Neural cell (in vitro differentiated cells): Measurements from ENCODE around the gene ACE. TPM values are rescaled to one million over a fixed set of nuclear protein-coding genes. Genes with fewer than 3 reads are reported as not detected.

ENCODE experiments used
- H2AFZ ChIP-seq: fragments of 200-600, 300-800 bp; sonication (generic), shearing (Covaris generic); 2 replicates; pipeline ENCODE4 v1.6.0; 2014; ENCODE audit warnings: low read depth, mild to moderate bottlenecking, antibody characterized with exemption, low read length, moderate library complexity
- H3F3A ChIP-seq: fragments of 200-600 bp; shearing (Covaris generic); 2 replicates; pipeline ENCODE4 v1.6.1; 2016; ENCODE audit warnings: mild to moderate bottlenecking, moderate library complexity, mixed read lengths, antibody characterized with exemption, low read length; ENCODE audit not compliant: insufficient read depth, poor library complexity, severe bottlenecking
- H3K27ac ChIP-seq: fragments of 200-600, 300-800 bp; sonication (generic), shearing (Covaris generic); 2 replicates; pipeline ENCODE4 v1.5.1; 2014; ENCODE audit warnings: mild to moderate bottlenecking, low read length, moderate library complexity
- H3K27me3 ChIP-seq: fragments of 300-800, 200-600 bp; sonication (generic), shearing (Covaris generic); 2 replicates; pipeline ENCODE4 v1.6.0; 2014; ENCODE audit warnings: mild to moderate bottlenecking, low read depth, low read length, moderate library complexity; ENCODE audit not compliant: insufficient read depth
- H3K36me3 ChIP-seq: fragments of 300-800, 200-600 bp; sonication (generic), shearing (Covaris generic); 2 replicates; pipeline ENCODE4 v1.5.1; 2014; ENCODE audit warnings: mild to moderate bottlenecking, antibody characterized with exemption, low read length, moderate library complexity; ENCODE audit not compliant: insufficient read depth
- H3K4me2 ChIP-seq: fragments of 300-800, 200-600 bp; sonication (generic), shearing (Covaris generic); 2 replicates; pipeline ENCODE4 v1.6.0; 2014; ENCODE audit warnings: mild to moderate bottlenecking, low read length
- H3K4me3 ChIP-seq: fragments of 300-800, 200-600 bp; sonication (generic), shearing (Covaris generic); 2 replicates; pipeline ENCODE4 v1.5.1; 2014; ENCODE audit warnings: mild to moderate bottlenecking, low read length, moderate library complexity
- H3K79me2 ChIP-seq: fragments of 200-600 bp; shearing (Covaris generic); replicated peaks from 2 replicates; pipeline ENCODE4 v1.6.0; 2014; ENCODE audit warnings: mild to moderate bottlenecking, low read length, moderate library complexity; ENCODE audit not compliant: insufficient read depth
- H3K9ac ChIP-seq: fragments of 300-800, 200-600 bp; sonication (generic), shearing (Covaris generic); 2 replicates; pipeline ENCODE4 v1.6.1; 2016; ENCODE audit warnings: mild to moderate bottlenecking, low read length, mixed read lengths
- H3K9me2 ChIP-seq: fragments of 200-600 bp; shearing (Covaris generic); 2 replicates; pipeline ENCODE4 v1.6.1; 2016; ENCODE audit warnings: mild to moderate bottlenecking, low read length, mixed read lengths; ENCODE audit not compliant: insufficient read depth
- H3K9me3 ChIP-seq: fragments of 200-600, 300-800 bp; sonication (generic), shearing (Covaris generic); 2 replicates; pipeline ENCODE4 v1.6.1; 2016; ENCODE audit warnings: mild to moderate bottlenecking, mixed run types, low read length, moderate library complexity, mixed read lengths
- H4K20me1 ChIP-seq: fragments of 200-600 bp; shearing (Covaris generic); 2 replicates; pipeline ENCODE4 v1.6.1; 2016; ENCODE audit warnings: mild to moderate bottlenecking, mixed run types; ENCODE audit not compliant: insufficient read depth
- EP300 ChIP-seq: fragments of 450-650 bp; conservative IDR thresholded peaks from 2 replicates; pipeline ENCODE4 v1.6.1; 2014; ENCODE audit warnings: antibody characterized with exemption, mild to moderate bottlenecking, moderate library complexity; ENCODE audit not compliant: poor library complexity, severe bottlenecking
- MXI1 ChIP-seq: fragments of 450-650 bp; conservative IDR thresholded peaks from 2 replicates; pipeline ENCODE4 v1.6.1; 2014; ENCODE audit warnings: antibody characterized with exemption, mild to moderate bottlenecking; ENCODE audit not compliant: poor library complexity, severe bottlenecking
- SMC3 ChIP-seq: fragments of 450-650 bp; conservative IDR thresholded peaks from 2 replicates; pipeline ENCODE4 v1.6.1; 2014; ENCODE audit warnings: antibody characterized with exemption, mild to moderate bottlenecking, moderate library complexity; ENCODE audit not compliant: poor library complexity
- TAF1 ChIP-seq: IDR thresholded peaks from 2 replicates; pipeline ENCODE4 v1.6.1; 2012; ENCODE audit warnings: low read depth
- polyA plus RNA-seq: library from polyadenylated mRNA; depleted of rRNA; stranded (reverse); fragments of >200 nt; gene quantifications from 2 replicates; pipeline ENCODE4 v1.2.3, GENCODE V29; 2014
- TF ChIP-seq, protein P1 (sequence below): fragments of 450-650 bp; IDR thresholded peaks from 2 replicates; pipeline ENCODE4 v1.5.1; 2014; ENCODE audit warnings: antibody characterized with exemption, mild to moderate bottlenecking, moderate library complexity; ENCODE audit not compliant: poor library complexity, severe bottlenecking
- TF ChIP-seq, protein P2 (sequence below): IDR thresholded peaks from 2 replicates; pipeline ENCODE4 v1.6.1; 2012; ENCODE audit warnings: borderline replicate concordance

The ACE gene
- polyA plus RNA-seq, 1 donor from 2014 or later = 1.5 TPM

DNA sequence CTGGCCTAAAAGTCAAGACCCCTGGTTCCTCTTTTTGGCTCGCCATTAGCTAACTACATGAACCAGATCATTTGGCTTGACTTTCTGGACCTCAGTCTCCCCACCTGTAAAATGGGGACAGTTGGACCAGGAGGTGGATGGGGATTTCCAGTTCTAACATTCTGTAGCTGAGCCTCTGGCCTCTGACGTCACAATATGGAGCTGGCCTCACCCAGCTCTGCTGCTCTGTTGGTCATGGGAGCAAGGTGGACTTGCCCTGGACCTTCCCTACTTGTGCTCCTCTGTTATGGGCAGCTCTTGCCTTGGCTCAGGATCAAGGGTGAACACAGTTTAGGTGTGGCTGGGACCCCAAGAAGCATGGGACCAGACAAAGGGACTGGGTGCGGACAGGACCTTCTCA, 29.8 kb downstream of the ACE start:
- TF ChIP-seq, protein P1, sequence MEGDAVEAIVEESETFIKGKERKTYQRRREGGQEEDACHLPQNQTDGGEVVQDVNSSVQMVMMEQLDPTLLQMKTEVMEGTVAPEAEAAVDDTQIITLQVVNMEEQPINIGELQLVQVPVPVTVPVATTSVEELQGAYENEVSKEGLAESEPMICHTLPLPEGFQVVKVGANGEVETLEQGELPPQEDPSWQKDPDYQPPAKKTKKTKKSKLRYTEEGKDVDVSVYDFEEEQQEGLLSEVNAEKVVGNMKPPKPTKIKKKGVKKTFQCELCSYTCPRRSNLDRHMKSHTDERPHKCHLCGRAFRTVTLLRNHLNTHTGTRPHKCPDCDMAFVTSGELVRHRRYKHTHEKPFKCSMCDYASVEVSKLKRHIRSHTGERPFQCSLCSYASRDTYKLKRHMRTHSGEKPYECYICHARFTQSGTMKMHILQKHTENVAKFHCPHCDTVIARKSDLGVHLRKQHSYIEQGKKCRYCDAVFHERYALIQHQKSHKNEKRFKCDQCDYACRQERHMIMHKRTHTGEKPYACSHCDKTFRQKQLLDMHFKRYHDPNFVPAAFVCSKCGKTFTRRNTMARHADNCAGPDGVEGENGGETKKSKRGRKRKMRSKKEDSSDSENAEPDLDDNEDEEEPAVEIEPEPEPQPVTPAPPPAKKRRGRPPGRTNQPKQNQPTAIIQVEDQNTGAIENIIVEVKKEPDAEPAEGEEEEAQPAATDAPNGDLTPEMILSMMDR = no peak
- TF ChIP-seq EP300 (no peak), SMC3 (no peak), MXI1 (no peak)
- TF ChIP-seq, protein P2, sequence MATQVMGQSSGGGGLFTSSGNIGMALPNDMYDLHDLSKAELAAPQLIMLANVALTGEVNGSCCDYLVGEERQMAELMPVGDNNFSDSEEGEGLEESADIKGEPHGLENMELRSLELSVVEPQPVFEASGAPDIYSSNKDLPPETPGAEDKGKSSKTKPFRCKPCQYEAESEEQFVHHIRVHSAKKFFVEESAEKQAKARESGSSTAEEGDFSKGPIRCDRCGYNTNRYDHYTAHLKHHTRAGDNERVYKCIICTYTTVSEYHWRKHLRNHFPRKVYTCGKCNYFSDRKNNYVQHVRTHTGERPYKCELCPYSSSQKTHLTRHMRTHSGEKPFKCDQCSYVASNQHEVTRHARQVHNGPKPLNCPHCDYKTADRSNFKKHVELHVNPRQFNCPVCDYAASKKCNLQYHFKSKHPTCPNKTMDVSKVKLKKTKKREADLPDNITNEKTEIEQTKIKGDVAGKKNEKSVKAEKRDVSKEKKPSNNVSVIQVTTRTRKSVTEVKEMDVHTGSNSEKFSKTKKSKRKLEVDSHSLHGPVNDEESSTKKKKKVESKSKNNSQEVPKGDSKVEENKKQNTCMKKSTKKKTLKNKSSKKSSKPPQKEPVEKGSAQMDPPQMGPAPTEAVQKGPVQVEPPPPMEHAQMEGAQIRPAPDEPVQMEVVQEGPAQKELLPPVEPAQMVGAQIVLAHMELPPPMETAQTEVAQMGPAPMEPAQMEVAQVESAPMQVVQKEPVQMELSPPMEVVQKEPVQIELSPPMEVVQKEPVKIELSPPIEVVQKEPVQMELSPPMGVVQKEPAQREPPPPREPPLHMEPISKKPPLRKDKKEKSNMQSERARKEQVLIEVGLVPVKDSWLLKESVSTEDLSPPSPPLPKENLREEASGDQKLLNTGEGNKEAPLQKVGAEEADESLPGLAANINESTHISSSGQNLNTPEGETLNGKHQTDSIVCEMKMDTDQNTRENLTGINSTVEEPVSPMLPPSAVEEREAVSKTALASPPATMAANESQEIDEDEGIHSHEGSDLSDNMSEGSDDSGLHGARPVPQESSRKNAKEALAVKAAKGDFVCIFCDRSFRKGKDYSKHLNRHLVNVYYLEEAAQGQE = no peak
- H3K9me3 ChIP-seq = no peaks in the 10 kb centered on the region
- no peak overlapping the region for H3K9ac ChIP-seq
- no peaks in the 10 kb centered on the region for H4K20me1 ChIP-seq
- H3K4me2 ChIP-seq = no peak overlapping the region
- H3K27me3 ChIP-seq = no peaks in the 10 kb centered on the region
- no peak overlapping the region for H3K27ac ChIP-seq
- H3K9me2 ChIP-seq = no peaks in the 10 kb centered on the region
- no peak overlapping the region for H2AFZ ChIP-seq
- no peaks in the 10 kb centered on the region for H3K79me2 ChIP-seq
- H3K36me3 ChIP-seq = no peaks in the 10 kb centered on the region
- no peaks in the 10 kb centered on the region for H3F3A ChIP-seq
- no peak overlapping the region for H3K4me3 ChIP-seq

DNA sequence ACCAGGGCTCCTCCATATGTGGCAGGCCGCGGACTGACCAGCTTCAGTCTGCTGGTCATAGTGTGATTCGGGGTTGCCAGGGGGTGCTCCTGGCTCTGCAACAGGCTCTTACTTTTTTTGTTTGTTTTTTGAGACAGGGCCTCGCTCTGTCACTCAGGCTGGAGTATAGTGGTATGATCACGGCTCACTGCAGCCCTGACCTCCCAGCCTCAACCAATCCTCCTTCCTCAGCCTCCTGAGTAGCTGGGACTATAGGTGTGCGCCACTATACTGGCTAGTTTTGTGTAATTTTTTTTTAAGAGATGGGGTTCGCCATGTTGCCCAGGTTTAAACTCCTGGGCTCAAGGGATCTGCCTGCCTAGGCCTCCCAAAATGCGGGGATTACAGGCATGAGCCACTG, 34.5 kb downstream of the ACE start:
- Histone ChIP-seq H3K79me2 (no peaks in the 10 kb centered on the region), H3K4me2 (no peak overlapping the region), H2AFZ (no peak overlapping the region), H4K20me1 (no peaks in the 10 kb centered on the region), H3K4me3 (no peak overlapping the region), H3K9ac (no peak overlapping the region), H3F3A (no peaks in the 10 kb centered on the region), H3K36me3 (no peaks in the 10 kb centered on the region), H3K9me3 (no peaks in the 10 kb centered on the region), H3K27me3 (no peaks in the 10 kb centered on the region), H3K27ac (no peak overlapping the region), H3K9me2 (no peaks in the 10 kb centered on the region)
- TF ChIP-seq TAF1 = no peak
- TF ChIP-seq SMC3 = no peak
- TF ChIP-seq, protein P2 = no peak
